Vagina (tissue), 2 donors: Measurements from ENCODE around the gene ARMC3.

Experiments
- POLR2A ChIP-seq, 2 donors: fragments of 450-650 bp; IDR thresholded peaks; one replicate each; pipeline ENCODE4 v1.6.1; 2017; ENCODE audit warnings: antibody characterized with exemption in 2 of 2, mild to moderate bottlenecking in 2 of 2, moderate library complexity in 2 of 2
- TF ChIP-seq, protein P1 (sequence below), 3 experiments: fragments of 450-650 bp in 2 of 3; fragments of 200-600 bp in 1 of 3; sonication (generic) in 1 of 3; IDR thresholded peaks; one replicate each; pipeline ENCODE4 v1.5.1; 2017 to 2019; ENCODE audit warnings: antibody characterized with exemption in 3 of 3, mild to moderate bottlenecking in 2 of 3, moderate library complexity in 2 of 3

GRCh38 chr10:23051278-23051677 lies 123.4 kb downstream of the ARMC3 start:
- TF ChIP-seq POLR2A (IDR thresholded peaks at IDR 0.05) = no peak
- TF ChIP-seq, protein P1, sequence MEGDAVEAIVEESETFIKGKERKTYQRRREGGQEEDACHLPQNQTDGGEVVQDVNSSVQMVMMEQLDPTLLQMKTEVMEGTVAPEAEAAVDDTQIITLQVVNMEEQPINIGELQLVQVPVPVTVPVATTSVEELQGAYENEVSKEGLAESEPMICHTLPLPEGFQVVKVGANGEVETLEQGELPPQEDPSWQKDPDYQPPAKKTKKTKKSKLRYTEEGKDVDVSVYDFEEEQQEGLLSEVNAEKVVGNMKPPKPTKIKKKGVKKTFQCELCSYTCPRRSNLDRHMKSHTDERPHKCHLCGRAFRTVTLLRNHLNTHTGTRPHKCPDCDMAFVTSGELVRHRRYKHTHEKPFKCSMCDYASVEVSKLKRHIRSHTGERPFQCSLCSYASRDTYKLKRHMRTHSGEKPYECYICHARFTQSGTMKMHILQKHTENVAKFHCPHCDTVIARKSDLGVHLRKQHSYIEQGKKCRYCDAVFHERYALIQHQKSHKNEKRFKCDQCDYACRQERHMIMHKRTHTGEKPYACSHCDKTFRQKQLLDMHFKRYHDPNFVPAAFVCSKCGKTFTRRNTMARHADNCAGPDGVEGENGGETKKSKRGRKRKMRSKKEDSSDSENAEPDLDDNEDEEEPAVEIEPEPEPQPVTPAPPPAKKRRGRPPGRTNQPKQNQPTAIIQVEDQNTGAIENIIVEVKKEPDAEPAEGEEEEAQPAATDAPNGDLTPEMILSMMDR (IDR thresholded peaks at IDR 0.05) = no peak
